Liver (tissue), 9 donors: ENCODE results near the gene CSF2. TPM values are rescaled to one million over a fixed set of nuclear protein-coding genes. Genes with fewer than 3 reads are reported as not detected.

ENCODE experiments used
- DNase-seq: peaks from one replicate; pipeline ENCODE4 v3.0.0-alpha.2; 2017; ENCODE audit warnings: low spot score
- H3K27ac ChIP-seq, 2 donors: one replicate each; pipeline ENCODE4 v1.7.0; 2013; ENCODE audit warnings: inconsistent platforms in 2 of 2, low read length in 2 of 2, control low read depth in 1 of 2, low read depth in 1 of 2, mild to moderate bottlenecking in 1 of 2
- H3K27me3 ChIP-seq, 4 donors: one replicate each; pipeline versions ENCODE4 v1.6.1 to v1.7.0; 2013; ENCODE audit warnings: low read length in 3 of 4, inconsistent platforms in 1 of 4, mild to moderate bottlenecking in 1 of 4, moderate library complexity in 1 of 4; ENCODE audit not compliant: control insufficient read depth in 4 of 4, insufficient read depth in 4 of 4
- H3K36me3 ChIP-seq, 4 donors: one replicate each; pipeline versions ENCODE4 v1.6.1 to v1.7.0; 2013; ENCODE audit warnings: low read length in 3 of 4, mild to moderate bottlenecking in 3 of 4, low read depth in 1 of 4, moderate library complexity in 1 of 4; ENCODE audit not compliant: control insufficient read depth in 4 of 4, insufficient read depth in 3 of 4
- H3K4me1 ChIP-seq, 4 donors: one replicate each; pipeline versions ENCODE4 v1.6.1 to v1.7.0; 2013; ENCODE audit warnings: low read length in 3 of 4, mild to moderate bottlenecking in 3 of 4, moderate library complexity in 1 of 4; ENCODE audit not compliant: control insufficient read depth in 4 of 4, insufficient read depth in 4 of 4
- H3K4me3 ChIP-seq, 3 donors: one replicate each; pipeline versions ENCODE4 v1.6.1 to v1.7.0; 2013; ENCODE audit warnings: low read length in 3 of 3, control low read depth in 1 of 3, low read depth in 1 of 3, mild to moderate bottlenecking in 1 of 3
- H3K9ac ChIP-seq, 2 donors: one replicate each; pipeline ENCODE4 v1.7.0; 2013; ENCODE audit warnings: low read length in 2 of 2, mild to moderate bottlenecking in 2 of 2, moderate library complexity in 2 of 2, control low read depth in 1 of 2, low read depth in 1 of 2
- H3K9me3 ChIP-seq, 4 donors: one replicate each; pipeline versions ENCODE4 v1.6.1 to v1.7.0; 2013; ENCODE audit warnings: low read length in 3 of 4; ENCODE audit not compliant: control insufficient read depth in 4 of 4
- CTCF ChIP-seq: fragments of 150-350 bp; IDR thresholded peaks from 2 replicates; pipeline ENCODE4 v1.5.1; 2017; ENCODE audit warnings: improper control_type of control experiment, low read depth, low read length; ENCODE audit not compliant: missing input control
- EGR1 ChIP-seq, 2 donors: IDR thresholded peaks; 2 replicates each; pipeline ENCODE4 v1.6.1; 2016 to 2018; ENCODE audit warnings: antibody characterized with exemption in 2 of 2, low read depth in 2 of 2
- FOXA1 ChIP-seq: IDR thresholded peaks from 2 replicates; pipeline ENCODE4 v1.6.1; 2016; ENCODE audit warnings: antibody characterized with exemption
- FOXA2 ChIP-seq: IDR thresholded peaks from 2 replicates; pipeline ENCODE4 v1.6.1; 2016; ENCODE audit warnings: antibody characterized with exemption
- GABPA ChIP-seq, 2 donors: IDR thresholded peaks in 1 of 2; conservative IDR thresholded peaks in 1 of 2; 2 replicates each; pipeline ENCODE4 v1.6.1; 2016; ENCODE audit warnings: antibody characterized with exemption in 2 of 2, mild to moderate bottlenecking in 1 of 2, moderate library complexity in 1 of 2
- HNF4A ChIP-seq, 2 donors: conservative IDR thresholded peaks; 2 replicates each; pipeline ENCODE4 v1.6.1; 2016; ENCODE audit warnings: antibody characterized with exemption in 2 of 2, mild to moderate bottlenecking in 2 of 2
- HNF4G ChIP-seq: IDR thresholded peaks from 2 replicates; pipeline ENCODE4 v1.6.1; 2016; ENCODE audit warnings: antibody characterized with exemption
- JUND ChIP-seq, 2 donors: IDR thresholded peaks; 2 replicates each; pipeline ENCODE4 v1.6.1; 2016; ENCODE audit warnings: antibody characterized with exemption in 2 of 2
- MAX ChIP-seq: IDR thresholded peaks from 2 replicates; pipeline ENCODE4 v1.6.1; 2016; ENCODE audit warnings: antibody characterized with exemption
- NR2F2 ChIP-seq: IDR thresholded peaks from 2 replicates; pipeline ENCODE4 v1.6.1; 2016; ENCODE audit warnings: antibody characterized with exemption
- RAD21 ChIP-seq, 2 donors: IDR thresholded peaks; 2 replicates each; pipeline ENCODE4 v1.6.1; 2016; ENCODE audit warnings: antibody characterized with exemption in 2 of 2, mild to moderate bottlenecking in 2 of 2
- RXRA ChIP-seq, 2 donors: IDR thresholded peaks; 2 replicates each; pipeline ENCODE4 v1.6.1; 2017 to 2018; ENCODE audit warnings: antibody characterized with exemption in 2 of 2, mild to moderate bottlenecking in 1 of 2
- SP1 ChIP-seq: IDR thresholded peaks from 2 replicates; pipeline ENCODE4 v1.6.1; 2018; ENCODE audit warnings: antibody characterized with exemption, mild to moderate bottlenecking
- TAF1 ChIP-seq: conservative IDR thresholded peaks from 2 replicates; pipeline ENCODE4 v1.6.1; 2016; ENCODE audit warnings: antibody characterized with exemption, mild to moderate bottlenecking
- YY1 ChIP-seq: IDR thresholded peaks from 2 replicates; pipeline ENCODE4 v1.6.1; 2016; ENCODE audit warnings: antibody characterized with exemption, mild to moderate bottlenecking
- WGBS: extraction: QIAGEN DNeasy Blood & Tissue Kit; methylation state at CpG from one replicate; pipeline ENCODE4 v1.1.7; 2013; 5-methylcytosine and 5-hydroxymethylcytosine counted together
- polyA plus RNA-seq, 2 donors: library from polyadenylated mRNA; stranded (reverse) in 1 of 2; unstranded in 1 of 2; fragments of 200-250 nt in 1 of 2; fragments of >200 nt in 1 of 2; fragmentation: Nextera tagmentation in 1 of 2; extraction: Ambion mirVana in 1 of 2; gene quantifications; one replicate each; pipeline versions ENCODE4 v1.2.1 to v1.2.3, GENCODE V29; 2013 to 2015
- total RNA-seq, 2 donors: library from RNA; depleted of rRNA; stranded (reverse); fragments of >200 nt; gene quantifications; one replicate each; pipeline ENCODE4 v1.2.3, GENCODE V29; 2014
- TF ChIP-seq, protein P1 (sequence below): IDR thresholded peaks from 2 replicates; pipeline ENCODE4 v1.6.1; 2016; ENCODE audit warnings: antibody characterized with exemption
- TF ChIP-seq, protein P2 (sequence below): IDR thresholded peaks from 2 replicates; pipeline ENCODE4 v1.6.1; 2016; ENCODE audit warnings: antibody characterized with exemption
- TF ChIP-seq, protein P3 (sequence below): IDR thresholded peaks from 2 replicates; pipeline ENCODE4 v1.6.1; 2016; ENCODE audit warnings: antibody characterized with exemption, mild to moderate bottlenecking
- donor health status: healthy.
- donor health status: healthy.
- donor health status: healthy.
- donor health status: healthy.
- donor health status: healthy.

The CSF2 gene
- total and polyA plus RNA-seq, 4 donors: not detected

DNA sequence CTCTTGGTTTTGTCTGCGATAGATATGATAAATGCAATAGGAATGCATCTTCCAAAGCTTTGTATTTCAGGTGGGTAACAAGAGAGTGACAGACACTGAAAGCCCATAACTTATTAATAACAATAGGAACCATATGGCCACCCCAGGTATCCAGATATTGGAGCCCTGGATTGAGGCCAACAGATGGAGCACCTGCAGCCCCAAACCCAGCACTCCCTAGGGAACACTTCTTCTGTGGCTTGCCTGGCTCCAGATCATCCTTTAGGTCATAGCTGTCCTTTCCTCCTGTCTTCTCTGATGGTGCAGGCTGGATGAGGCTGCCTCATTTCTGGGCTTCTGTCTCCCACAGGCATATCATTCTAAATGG lies 18.2 kb upstream of the CSF2 start:
- H3K27ac ChIP-seq: no peak overlapping the region
- no peaks in the 10 kb centered on the region for H3K27me3 ChIP-seq
- no peak overlapping the region for H3K9ac ChIP-seq
- H3K9me3 ChIP-seq: no peaks in the 10 kb centered on the region
- H3K4me3 ChIP-seq: no peak overlapping the region
- TF ChIP-seq GABPA (IDR thresholded peaks at IDR 0.05 in 1 of 2, conservative IDR thresholded peaks at IDR 0.05 in 1 of 2): no peak
- TF ChIP-seq FOXA1: no peak
- TF ChIP-seq, protein P1, sequence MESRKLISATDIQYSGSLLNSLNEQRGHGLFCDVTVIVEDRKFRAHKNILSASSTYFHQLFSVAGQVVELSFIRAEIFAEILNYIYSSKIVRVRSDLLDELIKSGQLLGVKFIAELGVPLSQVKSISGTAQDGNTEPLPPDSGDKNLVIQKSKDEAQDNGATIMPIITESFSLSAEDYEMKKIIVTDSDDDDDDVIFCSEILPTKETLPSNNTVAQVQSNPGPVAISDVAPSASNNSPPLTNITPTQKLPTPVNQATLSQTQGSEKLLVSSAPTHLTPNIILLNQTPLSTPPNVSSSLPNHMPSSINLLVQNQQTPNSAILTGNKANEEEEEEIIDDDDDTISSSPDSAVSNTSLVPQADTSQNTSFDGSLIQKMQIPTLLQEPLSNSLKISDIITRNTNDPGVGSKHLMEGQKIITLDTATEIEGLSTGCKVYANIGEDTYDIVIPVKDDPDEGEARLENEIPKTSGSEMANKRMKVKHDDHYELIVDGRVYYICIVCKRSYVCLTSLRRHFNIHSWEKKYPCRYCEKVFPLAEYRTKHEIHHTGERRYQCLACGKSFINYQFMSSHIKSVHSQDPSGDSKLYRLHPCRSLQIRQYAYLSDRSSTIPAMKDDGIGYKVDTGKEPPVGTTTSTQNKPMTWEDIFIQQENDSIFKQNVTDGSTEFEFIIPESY: no peak
- TF ChIP-seq JUND (IDR thresholded peaks at IDR 0.05): no peak
- TF ChIP-seq, protein P2, sequence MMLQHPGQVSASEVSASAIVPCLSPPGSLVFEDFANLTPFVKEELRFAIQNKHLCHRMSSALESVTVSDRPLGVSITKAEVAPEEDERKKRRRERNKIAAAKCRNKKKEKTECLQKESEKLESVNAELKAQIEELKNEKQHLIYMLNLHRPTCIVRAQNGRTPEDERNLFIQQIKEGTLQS: no peak
- TF ChIP-seq CTCF: no peak
- no peak for TF ChIP-seq HNF4A (conservative IDR thresholded peaks at IDR 0.05)
- TF ChIP-seq EGR1 (IDR thresholded peaks at IDR 0.05; ENCODE audit: low read depth in 2 of 2): no peak
- TF ChIP-seq, protein P3, sequence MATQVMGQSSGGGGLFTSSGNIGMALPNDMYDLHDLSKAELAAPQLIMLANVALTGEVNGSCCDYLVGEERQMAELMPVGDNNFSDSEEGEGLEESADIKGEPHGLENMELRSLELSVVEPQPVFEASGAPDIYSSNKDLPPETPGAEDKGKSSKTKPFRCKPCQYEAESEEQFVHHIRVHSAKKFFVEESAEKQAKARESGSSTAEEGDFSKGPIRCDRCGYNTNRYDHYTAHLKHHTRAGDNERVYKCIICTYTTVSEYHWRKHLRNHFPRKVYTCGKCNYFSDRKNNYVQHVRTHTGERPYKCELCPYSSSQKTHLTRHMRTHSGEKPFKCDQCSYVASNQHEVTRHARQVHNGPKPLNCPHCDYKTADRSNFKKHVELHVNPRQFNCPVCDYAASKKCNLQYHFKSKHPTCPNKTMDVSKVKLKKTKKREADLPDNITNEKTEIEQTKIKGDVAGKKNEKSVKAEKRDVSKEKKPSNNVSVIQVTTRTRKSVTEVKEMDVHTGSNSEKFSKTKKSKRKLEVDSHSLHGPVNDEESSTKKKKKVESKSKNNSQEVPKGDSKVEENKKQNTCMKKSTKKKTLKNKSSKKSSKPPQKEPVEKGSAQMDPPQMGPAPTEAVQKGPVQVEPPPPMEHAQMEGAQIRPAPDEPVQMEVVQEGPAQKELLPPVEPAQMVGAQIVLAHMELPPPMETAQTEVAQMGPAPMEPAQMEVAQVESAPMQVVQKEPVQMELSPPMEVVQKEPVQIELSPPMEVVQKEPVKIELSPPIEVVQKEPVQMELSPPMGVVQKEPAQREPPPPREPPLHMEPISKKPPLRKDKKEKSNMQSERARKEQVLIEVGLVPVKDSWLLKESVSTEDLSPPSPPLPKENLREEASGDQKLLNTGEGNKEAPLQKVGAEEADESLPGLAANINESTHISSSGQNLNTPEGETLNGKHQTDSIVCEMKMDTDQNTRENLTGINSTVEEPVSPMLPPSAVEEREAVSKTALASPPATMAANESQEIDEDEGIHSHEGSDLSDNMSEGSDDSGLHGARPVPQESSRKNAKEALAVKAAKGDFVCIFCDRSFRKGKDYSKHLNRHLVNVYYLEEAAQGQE: no peak
- TF ChIP-seq TAF1: no peak
- no peak for TF ChIP-seq SP1
- TF ChIP-seq FOXA2: no peak
- no peak for TF ChIP-seq NR2F2
- no peak for TF ChIP-seq MAX
- no peak for TF ChIP-seq RXRA (IDR thresholded peaks at IDR 0.05)
- no peak for TF ChIP-seq YY1
- no peak for TF ChIP-seq RAD21 (IDR thresholded peaks at IDR 0.05)
- no peak for TF ChIP-seq HNF4G
- no peaks in the 10 kb centered on the region for H3K4me1 ChIP-seq
- 98% methylated on average over 1 of the region's 1 CpG for WGBS
- H3K36me3 ChIP-seq: no peaks in the 10 kb centered on the region
- DNase-seq: no peak
